ENCODE data around the gene ROPN1L.
"Not testable (repeated sequence)": the region's sequence is repeated elsewhere in the genome, so short reads cannot be mapped to it uniquely, and the experiment has no call there.

Gene ROPN1L

DNA sequence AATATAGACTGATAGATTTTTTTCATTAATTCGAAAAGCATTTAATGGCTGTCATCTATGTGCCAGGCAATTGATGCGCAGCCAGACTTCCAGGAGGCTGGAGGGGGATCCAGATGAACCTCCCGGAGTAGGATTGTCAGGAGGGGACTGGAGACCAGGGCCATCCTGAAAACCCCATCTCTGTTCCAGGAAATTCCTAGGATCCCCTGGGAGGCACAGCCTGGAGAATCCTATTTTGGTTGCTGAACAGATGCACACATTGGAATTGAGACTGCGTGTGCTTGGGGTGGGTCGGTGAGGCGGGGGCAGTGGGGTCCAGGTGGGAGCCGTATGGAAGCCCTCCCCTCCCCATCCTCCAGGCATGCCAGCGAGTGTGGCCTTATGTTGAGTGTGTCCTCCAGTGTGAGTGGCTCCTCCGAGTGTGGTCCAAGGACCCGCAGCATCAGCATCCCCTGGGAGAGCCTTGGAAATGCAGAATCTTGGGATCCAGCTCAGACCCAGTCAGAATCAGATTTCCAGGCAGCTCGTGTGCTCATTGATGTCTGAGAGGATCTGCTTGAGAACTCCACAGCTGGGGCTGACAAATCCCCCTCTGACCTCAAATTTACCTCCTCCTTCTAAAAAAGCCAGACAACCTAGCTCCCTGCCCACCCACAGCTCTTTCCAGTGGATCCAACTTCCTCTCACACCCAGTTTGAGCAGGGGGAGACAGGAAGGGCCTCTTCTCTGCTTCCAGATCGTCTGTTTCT, 38.7 kb downstream of the ROPN1L start:
- DNase-seq, result no peak

DNA sequence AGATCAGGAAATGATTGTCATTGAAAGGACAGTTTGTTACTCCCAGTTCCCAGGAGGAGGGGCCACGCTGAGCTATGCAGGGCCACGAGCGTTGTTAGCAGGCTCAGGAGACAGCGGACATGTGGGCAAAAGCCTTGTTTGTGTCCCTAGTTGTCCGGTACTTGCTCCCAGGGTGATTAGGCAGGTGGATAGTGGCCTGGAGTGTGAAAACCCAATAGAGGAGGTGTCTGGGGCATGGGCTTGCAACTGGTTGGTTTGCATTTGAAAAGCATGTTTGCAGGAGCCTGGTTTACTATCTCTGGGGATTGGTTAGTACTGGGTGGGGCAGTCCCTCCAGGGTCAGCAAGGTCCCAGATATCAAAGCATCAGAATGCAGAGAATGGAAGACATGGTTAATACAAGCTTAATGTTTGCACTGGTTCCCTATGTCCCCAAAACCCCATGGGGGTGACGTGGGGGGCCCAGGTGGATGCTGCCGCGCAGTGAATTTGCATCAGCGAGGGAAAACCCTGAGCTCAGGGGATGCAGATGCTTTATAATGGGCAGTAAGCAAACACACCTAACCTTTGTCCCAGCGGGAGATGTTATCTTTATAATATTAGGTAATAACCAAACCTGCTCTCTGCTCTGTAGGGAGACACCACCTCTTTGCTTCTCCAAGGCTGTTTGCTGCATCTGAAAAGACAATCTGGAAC, 39.7 kb downstream of the ROPN1L start:
- DNase-seq, result no peak

DNA sequence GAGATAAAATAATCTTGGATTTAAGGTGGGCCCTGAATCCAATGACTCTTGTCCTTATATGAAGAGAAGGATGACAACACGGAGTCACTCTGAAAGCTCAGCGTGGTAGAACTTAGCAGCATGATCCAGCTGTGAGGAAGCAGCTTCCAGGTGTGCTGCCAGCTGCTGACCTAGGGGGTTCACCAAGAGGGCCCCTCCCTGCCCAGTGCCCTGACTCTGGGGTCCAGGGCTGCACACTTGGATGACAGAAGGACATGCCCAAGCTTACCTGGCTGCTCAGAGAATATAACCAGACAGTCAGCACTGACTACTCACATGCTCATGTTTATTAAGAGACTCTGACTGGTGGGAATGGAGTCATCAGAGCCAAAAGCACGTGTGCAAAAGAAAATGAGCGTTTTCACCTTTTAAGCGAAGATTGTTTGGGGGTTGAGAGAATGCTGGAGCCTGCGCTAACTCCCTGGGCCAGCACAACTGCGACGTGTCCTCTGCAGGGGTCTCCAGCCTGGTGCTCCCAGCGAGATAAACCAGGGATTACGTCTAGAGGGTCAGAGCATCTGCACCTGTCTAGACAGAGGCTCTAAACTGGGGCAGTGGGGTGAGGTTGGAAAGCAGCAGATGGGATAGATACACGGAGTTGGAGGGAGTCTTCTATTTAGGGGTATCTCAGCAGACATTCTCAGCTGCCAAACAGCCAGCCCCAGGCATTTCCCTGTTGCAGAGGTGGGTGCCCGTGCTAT, 41.3 kb downstream of the ROPN1L start:
- no peak for DNase-seq

DNA sequence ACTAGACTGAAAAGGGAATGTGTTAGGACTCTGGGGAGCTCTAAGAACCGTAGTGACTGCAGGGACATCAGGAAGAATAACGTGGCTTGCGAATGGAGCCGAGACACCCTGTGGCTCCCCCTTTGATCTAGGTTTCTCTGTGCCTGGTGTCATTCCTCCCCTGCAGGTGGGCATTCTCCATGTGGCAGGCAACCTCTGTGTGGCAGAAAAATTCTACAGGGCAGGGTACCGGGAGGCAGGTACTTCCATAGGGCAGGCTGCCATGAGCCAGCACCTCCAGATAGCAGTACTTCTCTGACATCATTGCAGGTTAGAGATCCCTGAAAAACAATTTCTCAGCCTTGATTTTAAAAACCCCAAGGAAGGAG, 43.1 kb downstream of the ROPN1L start:
- DNase-seq, result no peak

DNA sequence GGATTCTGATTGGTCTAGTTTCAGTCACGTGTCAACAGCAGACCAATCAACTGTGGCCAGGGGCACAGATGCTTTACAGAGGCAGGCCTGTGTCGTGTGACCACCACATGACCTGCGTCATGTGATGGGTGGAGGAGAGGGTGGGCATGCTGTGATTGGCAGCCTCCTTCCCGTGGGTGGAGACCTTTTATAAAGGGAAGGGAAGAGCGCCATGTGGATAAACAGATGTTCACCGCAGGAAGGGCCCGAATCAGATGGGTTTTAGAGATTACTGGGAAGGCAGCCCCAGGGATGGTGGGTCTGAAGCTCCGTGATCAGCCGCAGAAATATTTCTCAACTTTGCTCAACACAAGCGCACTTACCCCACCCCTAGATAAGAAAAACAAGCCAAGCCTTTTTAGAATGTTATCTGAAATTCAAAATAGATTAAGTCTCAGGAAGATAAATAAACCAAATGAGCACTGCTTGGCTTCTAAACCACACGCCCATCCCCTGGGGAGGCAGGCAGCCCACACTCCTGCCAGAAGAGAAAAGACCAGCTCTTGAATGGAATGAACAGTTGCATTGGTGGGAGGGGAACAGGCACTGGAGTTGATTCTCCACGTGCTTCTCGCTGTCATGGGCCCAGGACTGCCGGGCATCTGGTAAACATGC, 43.6 kb downstream of the ROPN1L start:
- DNase-seq, result no peak

DNA sequence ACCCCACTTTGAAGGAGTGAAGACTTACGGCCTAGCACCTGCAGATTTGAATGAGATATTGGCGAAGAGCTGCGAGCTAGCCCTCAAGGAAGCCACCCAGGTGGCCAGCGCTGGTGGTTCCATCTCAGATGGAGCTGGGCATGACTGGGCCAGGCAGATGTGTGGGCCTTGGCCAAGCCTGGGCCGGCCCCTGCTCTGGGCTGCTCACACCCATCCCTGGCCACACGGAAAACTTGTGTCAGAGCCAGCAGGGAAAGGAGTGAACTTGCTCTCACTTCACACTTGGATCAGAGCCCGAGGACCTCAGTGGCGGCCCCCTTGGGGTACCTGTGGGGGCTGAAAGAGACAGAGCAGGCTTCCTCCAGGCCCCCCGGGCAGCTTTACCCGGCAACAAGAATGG, 44.2 kb downstream of the ROPN1L start:
- no peak for DNase-seq

DNA sequence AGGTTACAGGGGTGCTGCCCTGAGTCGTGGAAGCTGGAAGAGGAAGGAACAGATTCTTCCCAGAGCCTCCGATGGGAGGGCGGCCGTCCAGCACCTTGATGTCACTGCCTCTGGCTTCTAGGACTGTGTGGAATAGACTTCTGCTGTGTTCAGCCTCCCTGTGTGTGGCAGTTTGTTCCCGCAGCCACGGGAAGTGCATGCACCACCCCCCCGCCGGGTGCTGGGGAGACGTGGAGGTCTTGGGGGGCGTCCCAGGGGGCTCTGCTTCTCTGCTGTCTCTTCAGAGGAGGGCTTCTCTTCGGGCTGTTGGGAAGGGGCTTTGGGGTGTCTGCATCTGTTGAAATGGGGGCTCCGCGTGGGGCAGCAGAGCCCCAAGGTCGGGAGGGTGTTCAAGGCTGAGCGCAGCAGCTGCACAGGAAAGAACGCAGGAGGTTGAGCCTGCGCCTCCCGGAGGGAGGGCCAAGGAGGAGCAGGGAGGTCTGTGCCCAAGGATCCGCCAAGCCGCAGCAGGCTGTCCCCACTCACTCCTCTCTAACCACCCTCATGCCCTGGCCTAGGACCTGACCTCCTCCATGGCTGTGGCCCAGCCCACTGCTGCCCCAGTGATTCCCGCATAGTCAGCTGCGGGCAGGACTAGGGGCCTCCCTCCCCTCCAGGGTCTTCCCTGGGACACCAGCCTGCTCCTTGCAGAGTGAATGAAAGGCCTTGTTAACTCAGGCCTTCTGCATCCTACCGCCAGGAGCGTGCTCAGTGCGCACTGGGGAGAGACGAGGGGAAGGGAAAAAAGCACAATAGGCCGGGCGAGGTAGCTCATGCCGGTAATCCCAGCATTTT, 45.0 kb downstream of the ROPN1L start:
- no peak for DNase-seq

DNA sequence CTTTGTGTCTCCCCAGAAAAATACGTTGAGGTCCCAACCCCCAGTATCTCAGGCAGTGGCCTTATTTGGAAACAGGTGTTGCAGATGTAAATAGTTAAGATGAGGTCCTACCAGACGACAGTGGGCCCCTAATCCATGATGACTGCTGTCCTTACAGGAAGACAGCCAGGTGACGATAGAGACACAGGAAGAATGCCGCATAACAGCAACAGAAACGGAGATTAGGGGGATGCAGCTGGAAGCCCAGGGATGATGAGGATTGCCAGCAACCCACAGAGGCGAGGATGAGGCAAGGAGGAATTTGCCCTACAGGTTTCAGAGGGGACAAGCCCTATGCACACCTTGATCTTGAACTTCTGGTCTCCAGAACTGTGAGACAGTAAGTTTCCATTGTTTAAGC, 46.5 kb downstream of the ROPN1L start:
- no peak for DNase-seq

DNA sequence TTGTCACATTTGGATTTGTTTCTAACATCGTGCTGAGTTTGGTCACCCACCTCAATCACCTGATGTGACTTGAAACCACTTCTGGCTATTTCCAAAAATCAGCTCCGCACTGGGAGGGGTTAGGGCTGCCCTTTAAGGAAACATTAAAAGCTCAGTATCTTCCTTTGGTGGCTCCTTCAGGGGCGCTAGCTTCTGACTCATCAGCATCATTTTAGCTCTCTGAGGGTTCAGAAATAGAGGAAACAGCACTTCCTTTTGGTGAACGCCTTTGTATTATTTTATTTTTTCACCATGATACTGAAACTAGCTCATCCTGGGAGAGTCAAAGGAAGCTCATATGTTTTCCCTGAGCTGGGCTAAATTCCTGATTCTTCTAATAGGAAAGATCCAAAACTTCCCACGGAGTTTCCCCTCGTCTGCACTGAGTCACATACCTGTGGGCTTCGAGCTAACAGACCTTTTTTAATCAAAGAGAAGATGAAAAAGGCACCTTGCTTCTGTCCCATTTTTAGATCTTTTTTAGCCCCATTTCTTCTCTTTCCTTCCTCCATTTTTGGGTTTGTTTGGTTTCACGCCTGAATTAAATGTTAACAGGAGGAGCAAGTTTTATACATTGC, 48.2 kb downstream of the ROPN1L start:
- no peak for DNase-seq

DNA sequence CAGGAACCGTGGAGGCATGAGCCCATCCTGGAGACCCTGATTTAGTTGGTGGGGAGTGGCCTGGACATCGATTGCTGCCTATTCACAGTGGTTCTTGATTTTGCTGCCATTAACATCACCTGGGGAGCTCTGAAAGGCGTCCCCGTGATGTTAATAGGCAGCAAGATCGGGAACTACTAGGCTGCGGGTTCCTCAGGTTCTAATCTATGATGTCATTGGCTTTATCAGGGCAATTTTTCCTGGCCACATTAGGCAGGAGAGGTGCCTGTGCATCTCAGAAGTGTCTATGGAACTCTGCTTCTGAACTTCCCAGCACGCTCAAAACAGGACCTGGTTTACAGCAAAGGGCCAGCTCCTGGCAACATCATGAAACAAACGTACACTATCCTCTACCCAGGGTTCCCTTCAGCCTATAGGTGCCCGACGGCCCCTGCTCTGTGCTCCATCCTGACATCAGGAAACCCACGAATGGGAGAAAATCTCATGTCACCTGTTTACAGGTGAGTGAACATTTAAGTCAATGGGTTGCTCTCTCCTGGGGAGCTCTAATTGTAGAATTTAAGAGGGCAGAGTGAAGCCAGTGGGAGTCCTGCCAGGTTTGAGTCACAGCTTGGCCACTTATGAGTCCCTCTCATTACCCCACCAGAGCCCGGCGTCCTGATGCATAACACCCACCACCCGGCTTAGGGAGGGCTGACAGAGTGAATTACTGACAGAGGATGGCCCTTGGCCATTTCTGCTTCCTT, 49.4 kb downstream of the ROPN1L start:
- no peak for DNase-seq

DNA sequence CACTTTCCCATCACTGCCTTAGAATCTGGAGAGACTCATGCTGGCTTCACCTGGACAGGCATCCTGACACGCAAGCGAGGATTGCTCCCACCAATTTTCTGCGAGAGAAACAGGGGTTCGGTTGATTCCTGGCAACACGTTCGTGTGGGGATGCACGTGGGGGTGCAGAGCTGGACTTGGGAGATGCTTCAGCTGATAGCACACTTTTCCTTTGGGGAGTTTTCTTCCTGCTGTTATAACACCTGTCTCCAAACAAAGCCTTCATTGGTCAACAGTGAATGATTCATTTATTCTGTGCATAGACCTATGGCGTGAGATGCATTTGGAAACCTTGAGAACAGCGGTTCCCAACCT, 50.0 kb downstream of the ROPN1L start:
- no peak for DNase-seq

DNA sequence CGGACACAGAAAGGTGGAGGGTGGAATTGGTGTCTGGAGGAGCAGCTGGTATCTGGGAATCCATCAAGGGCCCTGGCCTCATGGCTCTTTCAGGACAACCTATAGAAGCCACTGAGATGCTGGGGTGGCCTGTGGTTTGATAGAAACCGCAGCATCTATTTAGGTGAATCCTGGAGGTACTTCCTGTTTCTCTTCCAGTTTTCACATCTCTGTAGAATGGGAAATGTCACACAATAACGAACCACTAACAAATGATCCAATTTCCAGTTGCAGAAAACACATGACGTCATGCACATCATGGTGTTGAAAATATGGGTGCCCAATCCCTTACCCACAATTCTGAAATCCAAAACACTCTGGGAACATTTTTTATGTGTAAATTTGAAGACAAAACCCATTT, 52.2 kb downstream of the ROPN1L start:
- DNase-seq, result no peak

DNA sequence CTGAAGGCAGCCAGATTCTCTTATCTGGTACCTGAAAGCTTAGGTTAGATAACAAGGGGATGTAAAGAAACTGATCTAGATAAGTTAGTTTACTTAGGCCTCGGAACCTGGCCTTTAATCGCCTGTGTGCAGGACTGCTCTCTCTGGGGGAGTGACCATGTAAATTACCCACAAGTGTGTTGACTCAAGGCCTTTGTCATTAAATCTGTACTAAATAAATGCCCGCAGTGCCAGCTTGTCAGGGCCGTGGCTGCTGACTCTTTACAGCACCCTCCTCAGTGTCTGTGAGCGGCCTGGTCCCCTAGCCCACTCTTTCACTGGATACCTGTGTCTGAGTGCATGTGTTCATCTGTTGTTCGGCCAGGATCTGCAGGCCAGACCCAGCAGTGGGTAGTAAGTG, 52.8 kb downstream of the ROPN1L start:
- not testable (repeated sequence) for DNase-seq

DNA sequence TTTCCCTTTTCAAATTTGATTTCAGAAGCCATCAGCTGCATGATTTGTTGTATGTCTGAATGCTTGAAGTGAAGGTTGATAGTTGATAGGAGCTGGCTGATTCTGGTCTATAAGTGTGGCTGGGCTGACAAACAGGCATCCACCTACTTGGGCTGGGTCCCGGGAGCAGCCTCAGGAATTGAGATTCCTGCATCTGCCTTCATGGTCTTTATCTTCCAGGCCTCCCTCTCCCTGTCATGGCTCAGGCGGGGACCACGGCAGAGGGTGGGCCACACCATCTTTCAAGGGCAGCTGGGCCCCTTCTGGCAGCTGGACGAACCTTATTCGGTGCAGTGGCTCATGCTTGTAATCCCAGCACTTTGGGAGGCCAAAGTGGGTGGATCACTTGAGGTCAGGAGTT, 55.9 kb downstream of the ROPN1L start:
- no peak for DNase-seq

DNA sequence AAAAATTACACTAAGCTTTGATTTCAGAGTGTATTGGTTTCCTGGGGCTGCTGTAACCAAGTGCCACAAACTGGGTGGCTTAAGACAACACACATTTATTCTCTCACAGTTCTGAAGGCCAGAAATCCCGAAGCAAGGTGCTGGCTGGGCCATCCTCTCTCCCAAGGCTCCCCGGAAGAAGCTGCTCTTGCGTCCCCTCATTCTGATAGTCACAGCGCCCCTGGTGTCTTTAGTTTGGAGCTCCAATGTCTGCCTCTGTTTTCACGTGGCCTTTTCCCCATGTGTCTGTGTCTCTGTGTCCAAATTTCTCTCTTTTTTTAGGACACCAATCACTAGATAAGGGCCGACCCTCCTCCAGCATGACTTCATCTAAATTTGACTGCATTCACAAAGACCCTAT, 56.7 kb downstream of the ROPN1L start:
- no peak for DNase-seq

DNA sequence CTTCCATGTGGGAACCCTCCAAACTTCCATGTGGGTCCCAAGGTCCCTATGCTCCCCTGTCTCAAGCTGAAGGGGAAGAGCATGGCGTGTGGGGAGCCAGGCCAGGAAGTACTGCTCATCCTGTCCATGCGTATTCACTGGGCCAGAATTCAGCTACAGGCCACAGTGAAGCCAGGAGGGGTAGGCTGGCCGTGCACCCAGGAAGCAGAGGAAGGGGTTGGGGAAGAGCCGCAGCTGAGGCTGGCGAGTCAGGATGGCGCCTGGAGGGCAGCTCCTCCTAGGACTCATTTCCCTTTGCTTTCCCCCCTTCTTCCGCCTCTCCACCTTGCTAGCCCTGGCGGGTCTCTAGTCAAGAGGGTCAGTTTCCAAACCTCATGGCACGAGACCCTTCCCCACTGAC, 57.4 kb downstream of the ROPN1L start:
- DNase-seq, result no peak

DNA sequence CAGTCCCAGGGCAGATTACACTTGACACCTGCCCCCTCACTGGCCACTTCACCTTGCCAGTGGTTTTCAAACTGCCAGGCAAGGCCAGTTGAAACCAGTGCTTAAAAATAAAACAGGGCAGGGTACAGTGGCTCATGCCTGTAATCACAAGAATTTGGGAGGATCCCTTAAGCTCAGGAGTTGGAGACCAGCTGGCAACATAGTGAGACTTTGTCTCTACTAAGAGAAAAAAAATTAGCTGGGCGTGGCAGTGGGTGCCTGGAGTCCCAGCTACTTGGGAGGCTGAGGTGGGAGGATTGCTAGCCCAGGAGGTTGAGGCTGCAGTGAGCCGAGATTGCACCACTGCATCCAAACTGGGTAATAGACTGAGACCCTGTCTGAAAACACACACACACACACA, 58.1 kb downstream of the ROPN1L start:
- DNase-seq, result no peak

DNA sequence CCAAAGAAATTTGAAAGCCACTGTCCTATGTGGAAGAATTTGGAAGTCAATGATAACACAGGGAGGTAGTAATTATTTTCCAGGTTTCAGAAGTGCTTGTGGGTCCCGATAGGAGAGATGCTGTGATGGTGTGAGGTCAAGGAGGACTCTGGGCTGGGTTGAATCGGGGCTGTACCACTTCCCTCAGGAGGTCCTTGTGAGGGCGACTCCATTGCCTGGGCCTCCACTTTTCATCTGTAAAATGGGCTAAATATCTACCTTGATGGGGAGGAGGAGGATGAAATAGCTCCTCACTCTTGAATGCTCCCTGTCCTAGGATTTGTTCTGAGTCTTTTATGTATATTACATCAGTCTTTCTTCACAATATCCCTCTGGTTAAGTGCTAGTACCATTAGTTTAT, 59.0 kb downstream of the ROPN1L start:
- DNase-seq, result no peak

DNA sequence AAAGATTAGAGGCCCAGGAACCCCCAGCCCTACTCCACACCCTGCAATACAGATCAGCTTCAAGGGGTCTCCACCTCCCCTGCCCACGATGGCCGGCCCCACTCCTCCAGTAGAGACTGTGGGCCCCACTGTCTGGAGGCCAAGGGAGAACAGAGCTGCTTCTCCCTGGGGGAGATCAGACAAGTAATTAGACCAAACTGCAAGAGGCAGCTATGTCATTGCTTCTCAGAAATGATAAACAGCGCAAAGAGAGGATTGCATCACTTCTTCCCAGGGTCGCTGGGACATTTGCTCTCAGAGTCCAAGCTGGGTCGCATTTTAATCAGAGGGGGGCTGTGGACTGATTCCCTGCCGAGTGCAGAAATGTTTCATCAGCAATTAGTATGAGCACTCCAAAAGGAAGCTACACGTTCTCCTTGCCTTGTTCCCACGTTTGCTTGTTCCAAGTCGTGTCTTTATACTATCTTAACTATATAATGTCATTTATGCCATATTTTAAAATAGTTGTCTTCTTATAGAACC, 59.9 kb downstream of the ROPN1L start:
- DNase-seq, result no peak

DNA sequence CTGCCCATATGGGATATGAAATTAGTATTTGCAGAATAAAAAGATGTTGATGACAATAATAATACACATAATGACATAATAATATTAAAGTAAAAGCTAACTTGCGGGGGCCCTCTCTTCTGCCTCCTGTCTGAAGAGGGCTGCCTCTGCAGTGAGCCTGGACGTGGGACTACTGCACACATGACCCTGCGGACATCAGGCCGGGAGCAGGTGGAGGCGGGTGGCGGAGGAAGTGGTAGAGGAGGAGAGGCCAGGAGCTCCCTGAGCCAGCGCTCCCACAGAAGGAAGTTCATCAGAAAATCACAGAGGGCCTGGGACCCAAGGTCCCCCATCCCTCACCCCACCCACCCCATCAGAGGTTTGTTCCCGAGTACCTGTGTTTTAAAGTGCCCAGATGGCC, 60.5 kb downstream of the ROPN1L start:
- DNase-seq, result no peak

DNA sequence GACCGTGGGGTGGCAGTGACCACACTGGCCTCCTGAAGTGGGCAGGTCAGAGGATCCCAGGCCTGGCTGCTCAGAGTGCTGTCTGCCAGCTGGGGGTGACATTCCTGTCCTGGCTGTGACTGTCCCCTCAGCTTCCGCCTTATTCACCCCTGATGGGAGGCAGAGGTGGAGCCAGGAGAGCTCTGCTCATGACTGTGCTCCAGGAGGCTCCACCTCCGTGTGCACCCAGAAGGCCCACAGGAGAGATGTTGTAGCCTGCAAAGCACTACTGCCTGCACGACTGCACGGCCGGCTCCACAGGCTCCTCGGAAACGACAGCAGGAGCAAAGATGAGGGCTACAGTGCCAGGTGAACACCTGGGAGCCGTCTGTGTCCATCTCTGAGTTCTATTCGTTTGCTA, 60.9 kb downstream of the ROPN1L start:
- DNase-seq, result no peak
